Raji (cell line): Measurements from ENCODE around the gene KLHL29.

Experiments used
- POLR2A ChIP-seq: IDR thresholded peaks from 2 replicates; pipeline ENCODE4 v1.6.1; 2011; ENCODE audit warnings: low read depth, low read length, control low read depth; ENCODE audit not compliant: insufficient read depth

Gene KLHL29

GRCh38 chr2:23618794-23619530, 234.0 kb downstream of the KLHL29 start:
- no peak for TF ChIP-seq POLR2A

GRCh38 chr2:23619941-23620340, 235.0 kb downstream of the KLHL29 start:
- TF ChIP-seq POLR2A = no peak

GRCh38 chr2:23620841-23621341, 235.9 kb downstream of the KLHL29 start:
- no peak for TF ChIP-seq POLR2A

- TF ChIP-seq POLR2A = no peak
Measured at GRCh38 chr2:23621616-23622015, 236.6 kb downstream of the KLHL29 start.

GRCh38 chr2:23622466-23622865, 237.5 kb downstream of the KLHL29 start:
- no peak for TF ChIP-seq POLR2A

- TF ChIP-seq POLR2A = no peak
Measured at GRCh38 chr2:23622966-23623675, 238.1 kb downstream of the KLHL29 start.

GRCh38 chr2:23624378-23624777, 239.4 kb downstream of the KLHL29 start:
- TF ChIP-seq POLR2A = no peak

GRCh38 chr2:23624915-23625314, 239.9 kb downstream of the KLHL29 start:
- no peak for TF ChIP-seq POLR2A

GRCh38 chr2:23625726-23626125, 240.7 kb downstream of the KLHL29 start:
- TF ChIP-seq POLR2A = no peak

GRCh38 chr2:23626701-23627230, 241.8 kb downstream of the KLHL29 start:
- no peak for TF ChIP-seq POLR2A

- TF ChIP-seq POLR2A = no peak
Measured at GRCh38 chr2:23627236-23628009, 242.4 kb downstream of the KLHL29 start.

- TF ChIP-seq POLR2A = no peak
Measured at GRCh38 chr2:23628926-23629771, 244.2 kb downstream of the KLHL29 start.

- no peak for TF ChIP-seq POLR2A
Measured at GRCh38 chr2:23629772-23630480, 244.9 kb downstream of the KLHL29 start.

GRCh38 chr2:23630961-23631360, 246.0 kb downstream of the KLHL29 start:
- TF ChIP-seq POLR2A = no peak
